Measurements from ENCODE around the gene FBXO30.

- TF ChIP-seq CTCF (conservative IDR thresholded peaks at IDR 0.05) = no peak
- no peak for TF ChIP-seq ZFX (IDR thresholded peaks at IDR 0.05)
Observed at GRCh38 chr6:145848541-145848940, 33.9 kb upstream of the FBXO30 start.

Measured in C4-2B (cell line).